ENCODE data around the gene RINL. TPM values are rescaled to one million over a fixed set of nuclear protein-coding genes. Genes with fewer than 3 reads are reported as not detected.
"Not testable (repeated sequence)": the region's sequence is repeated elsewhere in the genome, so short reads cannot be mapped to it uniquely, and the experiment has no call there.

Gene RINL
- total RNA-seq, 1 donor from 2014 or later = 73.4 TPM

GRCh38 chr19:38830039-38830733 lies 47.9 kb downstream of the RINL start:
- Mint-ChIP-seq H3K4me1 (ENCODE audit: low read depth) (peaks cover 21% of the 10 kb centered on the region), H3K27me3 (ENCODE audit: low read depth) (no peaks in the 10 kb centered on the region), H3K27ac (no peak overlapping the region), H3K4me3 (ENCODE audit: low read depth) (peak overlapping the region; percentile 90), H3K9me3 (no peaks in the 10 kb centered on the region), H3K36me3 (ENCODE audit: low read depth) (peaks cover 42% of the 10 kb centered on the region)
- no peak for DNase-seq (ENCODE audit: low spot score)
- intact Hi-C loops (cut with micrococcal nuclease) = loop anchor here (5.0 to 10.0 kb wide), 2 partner anchors 93 to 275 kb away; no protein-coding TSS in a partner anchor

GRCh38 chr19:38829203-38829602 lies 48.9 kb downstream of the RINL start:
- not testable (repeated sequence) for H3K27me3 Mint-ChIP-seq (ENCODE audit: low read depth); DNase-seq (ENCODE audit: low spot score)
- H3K36me3 Mint-ChIP-seq (ENCODE audit: low read depth) = peaks cover 52% of the 10 kb centered on the region

GRCh38 chr19:38826856-38827551 lies 51.1 kb downstream of the RINL start:
- Mint-ChIP-seq H3K36me3 (ENCODE audit: low read depth) (peaks cover 69% of the 10 kb centered on the region), H3K4me1 (ENCODE audit: low read depth) (peaks cover 18% of the 10 kb centered on the region), H3K9me3 (no peaks in the 10 kb centered on the region), H3K27me3 (ENCODE audit: low read depth) (no peaks in the 10 kb centered on the region), H3K4me3 (ENCODE audit: low read depth) (no peak overlapping the region), H3K27ac (peak overlapping the region; percentile 42)
- intact Hi-C loops (cut with micrococcal nuclease) = no loop called here
- no peak for DNase-seq (ENCODE audit: low spot score)

More at GRCh38 chr19:38829203-38829602, 48.9 kb downstream of the RINL start:
- H3K4me1 Mint-ChIP-seq (ENCODE audit: low read depth) = peaks cover 21% of the 10 kb centered on the region
- H3K9me3 Mint-ChIP-seq; H3K27ac Mint-ChIP-seq; intact Hi-C loops (cut with micrococcal nuclease): not testable (repeated sequence)
- peak overlapping the region; percentile 8 for H3K4me3 Mint-ChIP-seq (ENCODE audit: low read depth)

GRCh38 chr19:38825936-38826335 lies 52.1 kb downstream of the RINL start:
- H3K9me3 Mint-ChIP-seq; H3K4me3 Mint-ChIP-seq (ENCODE audit: low read depth); intact Hi-C loops (cut with micrococcal nuclease); DNase-seq (ENCODE audit: low spot score); H3K27ac Mint-ChIP-seq; H3K27me3 Mint-ChIP-seq (ENCODE audit: low read depth): not testable (repeated sequence)
- peaks cover 12% of the 10 kb centered on the region for H3K4me1 Mint-ChIP-seq (ENCODE audit: low read depth)
- H3K36me3 Mint-ChIP-seq (ENCODE audit: low read depth) = peaks cover 69% of the 10 kb centered on the region

GRCh38 chr19:38821230-38821825 lies 56.7 kb downstream of the RINL start:
- H3K4me1 Mint-ChIP-seq (ENCODE audit: low read depth); H3K4me3 Mint-ChIP-seq (ENCODE audit: low read depth); H3K27me3 Mint-ChIP-seq (ENCODE audit: low read depth); H3K9me3 Mint-ChIP-seq; DNase-seq (ENCODE audit: low spot score); intact Hi-C loops (cut with micrococcal nuclease); H3K27ac Mint-ChIP-seq: not testable (repeated sequence)
- H3K36me3 Mint-ChIP-seq (ENCODE audit: low read depth) = peaks cover 59% of the 10 kb centered on the region

- no peak for DNase-seq (ENCODE audit: low spot score)
- Mint-ChIP-seq H3K9me3 (no peaks in the 10 kb centered on the region), H3K36me3 (ENCODE audit: low read depth) (peaks cover 56% of the 10 kb centered on the region), H3K4me3 (ENCODE audit: low read depth) (no peak overlapping the region), H3K27me3 (ENCODE audit: low read depth) (no peaks in the 10 kb centered on the region), H3K4me1 (ENCODE audit: low read depth) (peaks cover 2% of the 10 kb centered on the region), H3K27ac (no peak overlapping the region)
- intact Hi-C loops (cut with micrococcal nuclease) = no loop called here
These were observed 58.7 kb downstream of the RINL start for GRCh38 chr19:38819231-38819920.

Other genes with a start within 250 kb of the RINL start
- 329 and 334 TPM in 2 replicates for gene ACTN4, start 230.6 kb downstream of the RINL start, total RNA-seq
- 2.9 and 3.6 TPM in 2 replicates for gene CAPN12, start 133.8 kb downstream of the RINL start, total RNA-seq
- not detected in 2 replicates for gene LGALS7, start 104.8 kb downstream of the RINL start, total RNA-seq
- gene LGALS7B, start 89.1 kb downstream of the RINL start, total RNA-seq = not detected in 2 replicates
- 1.6 and 2.0 TPM in 2 replicates for gene LGALS4, start 65.3 kb downstream of the RINL start, total RNA-seq
- 180 and 183 TPM in 2 replicates for gene ECH1, start 46.5 kb downstream of the RINL start, total RNA-seq
- gene HNRNPL, start 28.3 kb downstream of the RINL start, total RNA-seq = 700 and 708 TPM in 2 replicates
- 29.0 and 30.2 TPM in 2 replicates for gene SIRT2, start 21.3 kb upstream of the RINL start, total RNA-seq
- 81.8 and 82.7 TPM in 2 replicates for gene NFKBIB, start 21.7 kb upstream of the RINL start, total RNA-seq
- 0.83 and 1.2 TPM in 2 replicates for gene CCER2, start 33.9 kb upstream of the RINL start, total RNA-seq
- 41.1 and 45.2 TPM in 2 replicates for gene SARS2, start 52.5 kb upstream of the RINL start, total RNA-seq
- 93.5 and 95.3 TPM in 2 replicates for gene MRPS12, start 52.7 kb upstream of the RINL start, total RNA-seq
- not detected in 2 replicates for gene FBXO17, start 97.5 kb upstream of the RINL start, total RNA-seq
- 0.57 and 0.84 TPM in 2 replicates for gene FBXO27, start 154.3 kb upstream of the RINL start, total RNA-seq
- gene ACP7, start 206.1 kb upstream of the RINL start, total RNA-seq = not detected in 2 replicates
- gene PAK4, start 247.5 kb upstream of the RINL start, total RNA-seq = 16.5 and 19.4 TPM in 2 replicates